ENCODE measurements around the gene FBXL13.
"Not testable (repeated sequence)": the region's sequence is repeated elsewhere in the genome, so short reads cannot be mapped to it uniquely, and the experiment has no call there.

The FBXL13 gene

DNA sequence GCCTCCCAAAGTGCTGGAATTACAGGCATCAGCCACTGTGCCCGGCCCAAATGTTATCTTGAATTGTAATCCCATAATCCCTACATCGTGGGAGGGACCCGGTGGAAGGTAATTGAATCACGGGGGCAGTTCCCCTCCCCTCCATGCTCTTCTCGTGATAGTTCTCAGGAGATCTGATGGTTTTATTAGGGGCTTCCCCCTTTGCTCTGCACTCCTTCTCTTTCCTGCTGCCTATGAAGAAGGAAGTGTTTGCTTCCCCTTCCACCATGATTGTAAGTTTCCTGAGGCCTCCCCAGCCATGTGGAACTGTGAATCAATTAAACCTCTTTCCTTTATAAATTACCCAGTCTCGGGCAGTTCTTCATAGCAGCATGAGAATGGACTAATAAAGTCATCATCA is 3.6 kb upstream of the FBXL13 start:
- DNase-seq, result not testable (repeated sequence)

DNA sequence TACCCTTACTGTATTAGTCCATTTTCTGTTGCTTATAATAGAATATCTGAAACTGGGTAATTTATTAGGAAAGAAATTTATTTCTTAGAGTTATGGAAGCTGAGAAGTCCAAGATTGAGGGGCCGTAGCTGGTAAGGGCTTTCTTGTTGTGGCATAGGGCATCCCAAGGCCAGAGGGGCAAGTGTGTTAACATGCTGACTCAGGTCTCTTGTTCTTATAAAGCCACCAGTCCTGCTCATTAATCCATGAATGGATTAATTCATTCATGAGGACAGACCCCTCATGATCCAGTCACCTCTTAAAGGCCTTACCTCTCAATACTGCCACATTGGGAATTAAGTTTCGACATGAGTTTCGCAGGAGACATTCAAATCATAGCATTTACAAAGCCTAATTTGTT is 2.7 kb upstream of the FBXL13 start:
- no peak for DNase-seq

DNA sequence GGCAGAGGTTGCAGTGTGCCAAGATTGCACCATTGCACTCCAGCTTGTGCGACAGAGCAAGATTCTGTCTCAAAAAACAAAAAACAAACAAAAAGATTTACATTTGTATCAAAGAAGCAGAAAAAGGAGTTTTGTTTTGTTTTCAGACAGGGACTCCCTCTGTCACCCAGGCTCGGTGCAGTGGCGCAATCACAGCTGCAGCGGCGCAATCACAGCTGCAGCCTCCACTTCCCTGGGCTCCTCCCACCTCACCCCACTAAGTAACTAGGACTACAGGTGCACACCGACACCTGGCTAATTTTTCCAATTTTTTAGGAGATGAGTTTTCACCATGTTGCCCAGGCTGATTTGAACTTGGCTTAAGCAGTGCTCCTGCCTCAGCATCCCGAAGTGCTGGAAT is 2.2 kb upstream of the FBXL13 start:
- no peak for DNase-seq

DNA sequence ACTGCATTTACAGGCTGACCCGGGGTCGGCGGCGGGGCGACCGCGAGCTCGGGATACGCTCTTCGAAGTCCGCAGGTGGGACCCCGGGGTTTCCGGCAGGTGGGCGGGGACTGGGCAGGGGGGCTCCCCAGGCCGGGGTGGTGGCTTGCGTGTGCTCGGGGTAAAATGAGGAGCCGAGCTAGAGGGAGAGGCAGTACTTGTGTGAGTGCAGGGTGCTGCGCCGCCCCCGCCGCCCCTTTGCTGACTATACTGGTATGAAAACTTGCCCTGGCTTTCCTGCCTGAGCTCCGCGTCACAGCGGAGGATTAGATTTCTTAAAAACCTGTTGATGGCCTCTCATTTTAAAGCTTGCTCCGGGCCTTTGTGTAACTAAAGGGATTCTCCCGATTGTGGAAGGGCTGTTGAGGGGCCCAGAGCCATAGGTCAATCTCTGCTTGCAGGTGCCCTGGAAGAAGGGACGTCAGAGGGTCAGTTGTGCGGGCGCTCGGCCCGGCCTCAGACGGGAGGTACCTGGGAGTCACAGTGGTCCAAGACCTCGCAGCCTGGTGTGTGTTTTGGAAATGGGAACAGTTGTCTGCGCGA is 832 bp upstream of the FBXL13 start:
- DNase-seq, result no peak

GRCh38 chr7:103073989-103074518 is 542 bp downstream of the FBXL13 start:
- DNase-seq, result no peak

GRCh38 chr7:103071000-103071399 is 3.6 kb downstream of the FBXL13 start:
- DNase-seq, result no peak

GRCh38 chr7:103068414-103069403 is 5.9 kb downstream of the FBXL13 start:
- no peak for DNase-seq

- peak; percentile 45 for DNase-seq
Measured at GRCh38 chr7:103065667-103066066, 8.9 kb downstream of the FBXL13 start.

DNA sequence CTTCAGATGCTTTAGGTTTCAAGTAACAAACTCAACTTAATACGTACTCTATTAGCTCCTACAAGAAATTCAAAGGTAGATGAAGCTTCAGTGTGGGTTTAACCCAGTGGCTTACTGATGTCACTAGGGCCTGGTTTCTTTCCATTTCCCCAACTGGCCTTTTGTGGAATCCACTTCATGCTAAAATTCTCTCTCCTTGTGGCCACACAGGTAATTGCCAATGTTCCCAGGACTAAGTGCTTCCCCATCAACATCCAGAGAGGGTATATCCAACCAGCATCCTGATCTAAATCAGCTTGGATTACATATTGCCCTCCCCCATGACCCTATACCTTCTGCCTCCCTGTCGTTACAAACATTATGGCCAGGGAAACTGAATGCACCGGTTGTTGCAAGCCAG is 10.7 kb downstream of the FBXL13 start:
- DNase-seq, result no peak

- no peak for DNase-seq
Measured at GRCh38 chr7:103059471-103059870, 15.1 kb downstream of the FBXL13 start.

GRCh38 chr7:103058122-103058521 is 16.5 kb downstream of the FBXL13 start:
- DNase-seq, result no peak

GRCh38 chr7:103056006-103056405 is 18.6 kb downstream of the FBXL13 start:
- not testable (repeated sequence) for DNase-seq

GRCh38 chr7:103051519-103051918 is 23.1 kb downstream of the FBXL13 start:
- DNase-seq, result no peak

DNA sequence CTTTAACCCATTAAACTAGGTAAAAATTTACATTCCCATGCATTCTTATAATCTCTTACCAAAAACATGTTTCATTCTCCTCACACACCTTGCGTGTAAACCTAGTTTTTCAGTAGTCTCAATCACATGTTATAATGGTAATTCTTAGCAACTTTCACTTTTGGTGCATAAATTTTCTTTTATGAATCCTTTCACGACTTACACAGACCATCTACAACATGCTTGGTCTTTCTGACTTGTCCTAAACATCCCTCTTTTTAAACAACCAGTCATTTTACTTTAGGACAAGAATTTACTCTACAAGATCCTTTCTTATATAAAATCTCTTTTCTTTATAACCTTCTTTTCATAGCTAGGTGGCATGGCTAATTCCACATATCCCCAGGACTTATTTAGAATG is 25.8 kb downstream of the FBXL13 start:
- DNase-seq, result no peak

DNA sequence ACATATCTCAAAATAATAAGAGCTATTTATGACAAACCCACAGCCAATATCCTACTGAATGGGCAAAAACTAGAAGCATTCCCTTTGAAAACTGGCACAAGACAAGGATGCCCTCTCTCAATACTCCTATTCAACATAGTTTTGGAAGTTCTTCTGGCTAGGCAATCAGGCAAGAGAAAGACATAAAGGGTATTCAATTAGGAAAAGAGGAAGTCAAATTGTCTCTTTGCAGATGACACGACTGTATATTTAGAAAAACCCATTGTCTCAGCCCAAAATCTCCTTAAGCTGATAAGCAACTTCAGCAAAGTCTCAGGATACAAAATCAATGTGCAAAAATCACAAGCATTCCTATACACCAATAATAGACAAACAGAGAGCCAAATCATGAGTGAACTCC is 32.8 kb downstream of the FBXL13 start:
- not testable (repeated sequence) for DNase-seq

DNA sequence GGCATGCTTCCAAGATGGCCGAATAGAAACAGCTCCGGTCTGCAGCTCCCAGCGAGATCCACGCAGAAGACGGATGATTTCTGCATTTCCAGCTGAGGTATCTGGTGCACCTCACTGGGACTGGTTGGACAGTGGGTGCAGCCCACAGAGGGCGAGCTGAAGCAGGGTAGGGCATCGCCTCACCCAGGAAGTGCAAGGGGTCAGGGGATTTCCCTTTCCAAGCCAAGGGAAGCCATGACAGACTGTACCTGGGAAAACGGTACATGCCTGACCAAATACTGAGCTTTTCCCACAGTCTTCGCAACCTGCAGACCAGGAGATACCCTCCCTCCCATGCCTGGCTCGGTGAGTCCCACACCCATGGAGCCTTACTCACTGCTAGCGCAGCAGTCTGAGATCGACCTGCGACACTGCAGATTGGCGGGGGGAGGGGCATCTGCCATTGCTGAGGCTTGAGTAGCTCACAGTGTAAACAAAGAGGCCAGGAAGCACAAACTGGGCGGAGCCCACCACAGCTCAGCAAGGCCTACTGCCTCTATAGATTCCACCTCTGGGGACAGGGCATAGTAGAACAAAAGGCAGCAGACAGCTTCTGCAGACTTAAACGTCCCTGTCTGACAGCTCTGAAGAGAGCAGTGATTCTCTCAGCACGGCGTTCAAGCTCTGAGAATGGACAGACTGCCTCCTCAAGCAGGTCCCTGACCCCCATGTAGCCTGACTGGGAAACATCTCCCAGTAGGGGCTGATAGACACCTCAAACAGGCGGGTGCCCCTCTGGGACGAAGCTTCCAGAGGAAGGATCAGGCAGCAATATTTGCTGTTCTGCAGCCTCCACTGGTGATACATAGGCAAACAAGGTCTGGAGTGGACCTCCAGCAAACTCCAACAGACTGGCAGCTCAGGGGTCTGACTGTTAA is 36.5 kb downstream of the FBXL13 start:
- not testable (repeated sequence) for DNase-seq

GRCh38 chr7:103037476-103037822 is 37.1 kb downstream of the FBXL13 start:
- DNase-seq, result no peak

- DNase-seq, result not testable (repeated sequence)
Measured at GRCh38 chr7:103034318-103034717, 40.3 kb downstream of the FBXL13 start.

GRCh38 chr7:103031781-103032180 is 42.8 kb downstream of the FBXL13 start:
- no peak for DNase-seq

- no peak for DNase-seq
Measured at GRCh38 chr7:103031024-103031423, 43.6 kb downstream of the FBXL13 start.

DNA sequence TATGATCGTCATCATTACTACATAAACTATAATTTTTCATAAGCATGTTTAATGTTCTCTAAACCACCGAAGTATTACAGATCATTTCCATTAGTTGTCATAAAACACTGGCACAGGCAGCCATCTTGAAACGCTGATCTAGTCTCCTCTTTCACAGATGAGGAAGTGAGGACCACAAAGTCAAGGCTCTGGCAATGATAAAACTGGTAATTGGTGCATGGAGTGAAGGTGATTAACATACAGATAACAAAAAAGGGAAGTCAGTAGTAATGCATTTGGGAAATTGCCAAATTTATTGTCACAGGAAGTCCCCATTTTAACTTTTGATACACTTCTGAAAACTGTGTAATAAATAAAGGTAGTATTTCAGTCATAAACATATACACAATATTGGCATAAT is 49.3 kb downstream of the FBXL13 start:
- DNase-seq, result no peak

GRCh38 chr7:103023578-103023977 is 51.0 kb downstream of the FBXL13 start:
- DNase-seq, result not testable (repeated sequence)

GRCh38 chr7:103021490-103021889 is 53.1 kb downstream of the FBXL13 start:
- DNase-seq, result not testable (repeated sequence)

Data from activated T-cell treated with anti-CD3 and anti-CD28 coated beads, Interleukin-2, amount 50 U/mL, for 1 hour (primary cell).